Measurements from ENCODE around the gene HOXA7. TPM values are rescaled to one million over a fixed set of nuclear protein-coding genes. Genes with fewer than 3 reads are reported as not detected.
A peak's percentile ranks its signal among the peaks of the same experiment; 100 is the strongest.

The HOXA7 gene
- total RNA-seq, 1 experiment from 2014 or later = 2.0 TPM

DNA sequence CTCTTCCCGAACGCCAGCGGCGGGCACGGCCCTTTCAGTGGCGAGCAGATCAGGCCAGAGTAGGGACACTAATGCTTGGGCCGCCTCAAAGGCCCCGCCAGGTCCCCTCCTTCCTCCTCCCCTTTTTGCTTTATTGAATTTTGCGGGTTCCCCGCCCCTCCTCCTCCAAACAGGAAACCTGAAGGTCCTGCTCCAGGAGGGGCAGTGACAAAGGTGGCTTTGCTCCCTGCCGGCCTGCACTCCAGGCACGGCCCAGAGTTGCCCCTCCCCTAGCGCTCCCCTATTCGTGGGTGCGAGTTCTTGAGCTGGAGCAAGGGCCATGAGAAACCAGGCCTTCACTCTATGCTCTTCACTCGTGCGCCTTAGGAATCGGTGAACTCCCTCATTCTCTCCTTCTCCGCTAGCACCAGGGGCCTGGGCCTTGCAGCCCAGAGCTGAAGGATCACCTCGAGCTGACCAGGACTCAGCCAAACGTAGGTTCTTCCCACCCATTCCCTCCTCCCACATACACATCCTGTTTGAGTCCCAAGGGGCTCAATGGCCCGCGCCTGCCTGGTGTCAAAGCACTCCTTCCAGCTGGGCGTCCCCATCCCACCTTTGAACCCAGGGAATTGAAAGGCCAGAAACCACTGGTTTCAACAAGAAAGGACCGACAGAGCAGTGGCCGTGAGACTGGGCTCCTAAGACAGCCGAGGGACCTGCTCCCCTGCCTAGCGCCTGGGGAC lies 8.3 kb downstream of the HOXA7 start:
- no peak for DNase-seq (ENCODE audit: low spot score)

DNA sequence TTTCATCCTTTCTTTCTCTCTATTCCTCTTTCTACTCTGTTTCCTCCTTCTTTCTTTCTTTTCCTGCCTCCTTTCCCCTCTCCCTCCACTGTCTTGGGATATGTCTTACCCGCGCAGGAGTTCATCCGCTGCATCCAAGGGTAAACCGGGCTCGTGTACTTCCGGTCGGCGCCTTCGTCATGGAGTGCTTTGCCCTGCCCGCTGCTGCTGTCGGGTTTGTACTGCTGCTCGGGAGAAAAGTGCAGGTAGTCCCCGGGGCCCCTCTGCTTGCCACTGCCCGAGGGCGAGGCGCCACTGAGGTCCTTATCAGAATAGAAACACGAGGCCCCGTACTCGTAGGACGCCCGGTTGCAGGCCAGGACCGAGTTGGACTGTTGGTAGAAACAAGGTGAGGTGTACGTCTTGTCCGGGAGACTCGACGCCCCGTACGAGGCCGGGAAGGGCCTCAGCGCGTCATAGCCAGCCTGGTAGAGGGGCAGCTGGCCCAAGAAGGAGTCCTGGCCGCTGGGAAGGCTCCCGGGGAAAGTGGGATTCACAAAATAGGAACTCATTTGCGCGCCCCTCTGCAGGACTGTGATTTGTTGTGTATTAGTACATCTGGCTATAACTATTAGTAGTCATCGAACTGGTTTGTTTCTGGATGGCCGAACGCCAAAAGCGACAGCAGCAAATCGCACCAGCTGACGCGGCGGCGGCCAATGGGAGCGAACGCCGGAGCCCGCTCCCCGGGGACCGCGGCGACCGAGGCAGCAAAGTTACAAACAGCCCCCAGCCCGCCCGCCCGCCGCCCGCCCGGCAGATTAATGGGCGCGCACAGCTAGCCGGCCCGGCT lies 9.1 kb downstream of the HOXA7 start, which contains the start of gene HOXA6:
Gene HOXA6, minus strand, starts transcription at position 576 of the 832 bp plus-strand sequence. Its CDS starts 25 bp downstream, at position 551.
- no peak for DNase-seq (ENCODE audit: low spot score)

DNA sequence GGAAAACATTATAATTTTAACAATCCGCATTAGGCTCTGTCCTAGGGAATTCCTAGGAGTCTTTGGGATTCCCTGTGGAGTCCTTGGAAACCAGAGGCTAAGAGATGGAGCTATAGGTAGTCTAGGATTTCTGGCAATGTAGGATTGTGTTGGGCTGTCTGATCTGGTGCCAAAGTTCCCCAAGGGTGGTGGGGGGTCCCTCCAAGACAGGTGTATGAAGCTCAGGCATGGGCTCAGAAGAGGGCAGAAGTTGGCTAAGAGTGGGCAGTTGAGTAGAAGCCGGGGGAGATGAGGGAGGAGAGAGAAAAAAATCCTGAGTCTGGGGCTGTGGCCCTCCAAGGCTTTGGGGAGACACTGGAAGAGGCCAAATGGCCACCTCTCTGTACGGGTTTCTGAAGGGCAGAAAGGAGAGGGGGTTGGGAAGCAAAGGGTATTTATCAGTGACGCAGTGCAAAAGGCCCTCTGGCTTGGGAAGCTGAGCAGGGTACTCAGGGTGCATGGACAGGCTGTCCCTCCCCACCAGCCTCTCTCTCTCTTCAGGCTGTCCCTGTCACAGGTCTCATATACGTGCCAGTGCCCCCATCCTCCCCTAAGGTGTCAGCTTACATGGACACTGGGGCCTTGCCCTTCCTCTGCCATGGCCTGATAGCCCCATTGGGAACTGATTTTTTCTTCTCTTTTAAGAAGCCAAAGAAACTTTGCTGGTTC lies 9.8 kb downstream of the HOXA7 start:
- DNase-seq (ENCODE audit: low spot score) = no peak

DNA sequence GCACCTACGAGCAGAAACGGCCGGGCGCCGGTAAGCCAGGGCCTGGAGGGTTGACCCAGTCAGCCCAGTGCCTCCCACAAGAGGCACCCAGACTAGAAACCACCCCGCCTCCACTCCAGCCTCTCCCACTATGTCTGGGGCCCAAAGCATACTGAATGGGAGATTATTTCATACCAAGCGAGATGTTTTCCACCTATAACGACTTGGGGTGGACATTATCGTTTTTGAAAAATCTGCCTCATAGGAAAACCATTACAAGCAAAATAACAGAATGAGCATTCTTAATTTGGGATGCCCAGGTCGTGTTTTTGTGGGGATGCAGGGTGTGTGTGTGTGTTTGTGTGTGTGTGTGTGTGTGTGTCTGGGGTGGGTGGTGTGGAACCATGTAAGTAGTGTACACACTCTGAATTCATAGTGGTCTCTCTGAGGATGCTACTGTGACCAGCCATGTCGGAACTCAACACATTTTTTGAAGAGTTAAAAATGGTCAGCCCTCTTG lies 10.5 kb downstream of the HOXA7 start:
- DNase-seq (ENCODE audit: low spot score) = no peak

DNA sequence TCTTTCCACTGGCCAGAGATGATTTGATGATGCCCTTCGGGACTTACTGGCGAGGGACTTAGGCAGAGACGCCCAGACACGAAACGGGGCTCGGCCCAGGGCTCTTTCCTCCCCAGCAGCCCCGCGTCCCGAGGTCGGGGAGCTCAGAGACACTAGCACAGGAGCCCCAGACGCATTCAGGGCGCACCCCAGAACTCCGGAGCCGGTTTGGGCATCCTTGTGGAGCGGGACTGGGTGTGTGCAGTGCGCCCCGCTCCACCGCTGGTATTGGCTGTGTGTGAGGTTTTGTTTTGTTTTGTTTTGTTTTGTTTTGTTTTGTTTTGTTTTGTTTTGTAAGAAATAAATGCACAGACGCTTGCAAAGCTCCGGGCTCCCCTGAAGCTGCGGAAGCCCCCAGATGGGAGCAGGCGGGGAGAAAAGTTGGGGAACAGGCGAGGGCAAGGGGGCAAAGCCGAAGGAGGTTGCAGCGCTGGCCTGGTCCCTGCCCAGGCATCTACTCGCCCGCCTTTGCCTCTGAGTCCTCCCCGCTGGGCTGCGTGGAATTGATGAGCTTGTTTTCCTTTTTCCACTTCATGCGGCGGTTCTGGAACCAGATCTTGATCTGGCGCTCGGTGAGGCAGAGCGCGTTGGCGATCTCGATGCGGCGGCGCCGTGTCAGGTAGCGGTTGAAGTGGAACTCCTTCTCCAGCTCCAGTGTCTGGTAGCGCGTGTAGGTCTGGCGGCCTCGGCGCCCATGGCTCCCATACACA lies 11.1 kb downstream of the HOXA7 start:
- DNase-seq (ENCODE audit: low spot score) = no peak

DNA sequence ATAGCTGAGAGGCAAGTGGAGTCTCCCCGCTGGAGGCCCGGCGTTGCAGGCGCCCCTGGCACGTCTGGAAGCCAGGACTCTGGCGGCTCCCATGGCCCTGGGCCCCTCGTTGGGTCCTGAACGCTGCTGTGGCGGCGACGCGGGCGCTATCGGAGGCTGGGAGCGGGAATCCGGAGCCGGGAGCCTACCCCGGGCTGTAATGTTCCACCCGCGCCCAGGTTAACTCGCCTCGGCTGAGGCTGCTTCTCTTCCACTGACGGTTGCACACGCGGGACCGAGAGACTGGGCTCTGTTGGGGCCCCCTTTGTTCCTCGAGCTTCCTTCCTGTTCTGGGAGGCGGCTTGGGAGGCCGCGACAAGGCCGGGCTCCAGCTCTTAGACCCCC lies 11.7 kb downstream of the HOXA7 start:
- no peak for DNase-seq (ENCODE audit: low spot score)

DNA sequence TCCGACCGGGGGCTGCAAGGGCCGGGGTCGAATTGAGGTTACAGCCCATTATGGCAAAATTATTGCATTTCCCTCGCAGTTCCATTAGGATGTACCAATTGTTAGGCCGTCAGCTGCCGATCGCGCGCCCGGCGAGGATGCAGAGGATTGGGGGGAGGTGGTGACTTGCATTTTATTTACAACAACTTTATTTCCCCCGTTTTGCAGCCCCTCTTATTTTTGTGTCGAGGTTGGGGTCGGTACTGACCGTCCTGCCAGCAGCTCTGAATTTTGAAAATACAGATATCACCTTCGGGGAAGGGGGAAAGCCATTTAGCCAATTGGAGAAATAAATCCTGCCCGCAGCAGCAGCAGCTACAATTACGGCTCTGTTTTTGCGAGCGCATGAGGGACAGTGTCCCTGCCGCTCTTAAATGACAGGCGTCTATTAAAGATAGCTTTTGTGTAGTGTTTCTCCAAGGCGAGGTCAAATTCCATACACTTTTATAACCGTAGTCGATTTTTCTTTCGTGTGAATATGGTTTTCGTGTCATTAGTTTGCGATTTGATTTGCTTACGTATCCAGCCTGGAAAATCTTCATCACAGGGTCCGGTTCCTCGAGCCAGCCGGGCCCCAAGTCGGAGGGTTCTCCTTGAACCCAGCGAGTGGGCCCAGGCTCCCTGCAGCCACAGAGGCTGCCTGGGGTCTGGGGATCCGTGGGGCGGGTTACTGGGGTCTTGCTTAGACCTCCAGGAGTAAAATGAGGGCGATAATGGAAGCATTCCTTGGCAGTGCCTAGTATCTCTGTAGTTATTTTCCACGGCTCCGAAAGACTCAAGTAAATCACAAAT lies 12.3 kb downstream of the HOXA7 start:
- DNase-seq (ENCODE audit: low spot score) = no peak

DNA sequence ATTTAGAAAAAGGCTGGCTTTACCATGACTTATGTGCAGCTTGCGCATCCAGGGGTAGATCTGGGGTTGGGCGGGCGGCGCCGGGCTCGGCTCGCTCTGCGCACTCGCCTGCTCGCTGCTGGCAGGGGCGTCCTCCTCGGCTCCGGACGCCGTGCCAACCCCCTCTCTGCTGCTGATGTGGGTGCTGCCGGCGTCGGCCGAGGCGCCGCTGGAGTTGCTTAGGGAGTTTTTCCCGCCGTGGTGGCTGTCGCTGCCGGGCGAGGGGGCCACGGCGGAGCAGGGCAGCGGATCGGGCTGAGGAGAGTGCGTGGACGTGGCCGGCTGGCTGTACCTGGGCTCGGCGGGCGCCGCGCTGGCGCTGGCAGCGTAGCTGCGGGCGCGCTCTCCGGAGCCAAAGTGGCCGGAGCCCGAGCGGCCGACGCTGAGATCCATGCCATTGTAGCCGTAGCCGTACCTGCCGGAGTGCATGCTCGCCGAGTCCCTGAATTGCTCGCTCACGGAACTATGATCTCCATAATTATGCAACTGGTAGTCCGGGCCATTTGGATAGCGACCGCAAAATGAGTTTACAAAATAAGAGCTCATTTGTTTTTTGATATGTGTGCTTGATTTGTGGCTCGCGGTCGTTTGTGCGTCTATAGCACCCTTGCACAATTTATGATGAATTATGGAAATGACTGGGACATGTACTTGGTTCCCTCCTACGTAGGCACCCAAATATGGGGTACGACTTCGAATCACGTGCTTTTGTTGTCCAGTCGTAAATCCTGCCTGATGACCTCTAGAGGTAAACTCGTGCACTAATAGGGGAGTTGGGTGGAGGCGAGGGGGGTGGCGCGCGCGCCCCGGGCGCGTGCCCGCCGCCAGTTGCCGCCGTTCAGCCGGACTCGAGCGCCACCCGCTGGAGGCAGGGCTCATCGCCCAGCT lies 13.2 kb downstream of the HOXA7 start, which contains the start of gene HOXA5:
Gene HOXA5, minus strand, starts transcription at position 659 of the 927 bp plus-strand sequence. Its CDS starts 74 bp downstream, at position 585.
- peak; percentile 99 for DNase-seq (ENCODE audit: low spot score)

DNA sequence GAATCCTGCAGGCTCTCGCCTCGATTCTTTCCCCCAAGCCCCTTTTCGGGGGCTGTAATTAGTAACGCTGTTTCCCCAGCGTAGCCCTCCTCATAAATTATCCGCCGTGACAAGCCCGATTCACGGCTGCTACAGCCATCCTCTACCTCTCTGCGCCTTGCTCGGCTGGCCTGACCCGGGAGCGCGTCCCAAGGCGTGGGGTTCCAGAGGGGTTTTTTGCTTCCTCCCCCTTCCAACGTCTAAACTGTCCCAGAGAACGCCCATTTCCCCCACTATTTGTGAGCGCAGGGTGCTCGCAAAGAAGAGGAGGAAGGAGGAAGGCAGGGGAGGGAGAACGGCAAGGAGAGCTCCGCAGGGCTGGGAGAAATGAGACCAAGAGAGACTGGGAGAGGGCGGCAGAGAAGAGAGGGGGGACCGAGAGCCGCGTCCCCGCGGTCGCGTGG lies 13.9 kb downstream of the HOXA7 start:
- DNase-seq (ENCODE audit: low spot score) = no peak

DNA sequence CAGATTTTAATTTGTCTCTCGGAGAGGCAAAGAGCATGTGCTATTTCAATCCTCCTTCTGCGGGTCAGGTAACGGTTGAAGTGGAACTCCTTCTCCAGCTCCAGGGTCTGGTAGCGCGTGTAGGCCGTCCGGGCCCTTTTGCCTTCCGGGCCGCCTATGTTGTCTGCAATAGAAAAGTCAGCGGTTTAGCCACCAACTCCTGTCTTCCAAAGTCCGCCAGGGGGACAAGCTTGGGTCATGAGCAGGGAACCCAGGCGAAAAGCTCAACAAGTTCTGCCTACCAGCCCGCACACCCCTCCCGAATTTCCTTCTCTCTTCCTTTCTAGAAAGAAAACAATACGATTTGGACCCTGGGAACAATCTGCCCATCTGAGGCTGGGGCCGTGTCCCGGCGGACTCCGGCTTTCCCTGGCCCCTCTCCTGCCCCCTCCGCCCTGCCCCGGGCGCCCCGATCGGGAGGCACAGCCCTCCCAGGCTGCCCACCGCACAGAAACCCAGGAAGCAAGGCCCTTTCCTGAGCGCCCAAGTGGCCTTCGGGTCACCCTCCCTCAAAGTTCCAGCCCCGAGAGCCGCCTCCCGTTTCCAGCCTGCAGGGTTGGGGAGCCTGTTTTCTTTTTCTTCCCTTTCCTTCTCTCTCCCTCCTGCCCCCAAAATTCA lies 14.4 kb downstream of the HOXA7 start:
- no peak for DNase-seq (ENCODE audit: low spot score)

DNA sequence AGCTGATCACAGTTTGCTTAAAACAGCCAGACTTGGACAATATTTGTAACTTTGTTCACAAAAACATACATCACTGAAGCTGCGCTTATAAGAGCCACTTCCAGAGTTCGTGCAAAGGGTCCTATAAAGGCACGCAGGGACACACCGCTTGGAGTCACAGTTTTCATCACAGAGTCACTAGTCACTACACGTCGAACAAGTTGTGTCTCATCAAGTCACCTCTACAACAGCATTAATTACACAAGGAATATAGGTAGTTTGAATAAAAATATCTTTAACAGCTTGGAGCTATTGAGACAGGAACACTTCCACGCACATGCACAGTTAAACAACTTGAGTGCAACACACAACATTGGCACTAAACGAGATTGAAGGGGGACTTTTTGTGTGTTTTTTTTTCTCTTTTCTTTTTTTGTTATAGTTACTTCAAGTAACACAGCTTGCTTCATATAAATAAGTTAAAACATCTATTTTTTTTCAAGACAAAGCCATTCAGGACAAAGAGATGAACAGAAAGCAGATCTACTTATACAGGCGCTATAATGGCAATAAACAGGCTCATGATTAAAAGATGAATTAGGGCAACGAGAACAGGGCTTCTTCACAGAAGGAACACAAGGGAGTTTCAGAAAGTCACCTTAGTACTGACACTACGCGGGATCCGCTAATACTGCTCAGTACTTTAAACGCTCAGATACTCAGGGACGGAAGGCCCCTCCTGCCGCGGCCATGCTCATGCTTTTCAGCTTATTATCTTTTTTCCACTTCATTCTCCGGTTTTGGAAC lies 15.1 kb downstream of the HOXA7 start:
- no peak for DNase-seq (ENCODE audit: low spot score)

DNA sequence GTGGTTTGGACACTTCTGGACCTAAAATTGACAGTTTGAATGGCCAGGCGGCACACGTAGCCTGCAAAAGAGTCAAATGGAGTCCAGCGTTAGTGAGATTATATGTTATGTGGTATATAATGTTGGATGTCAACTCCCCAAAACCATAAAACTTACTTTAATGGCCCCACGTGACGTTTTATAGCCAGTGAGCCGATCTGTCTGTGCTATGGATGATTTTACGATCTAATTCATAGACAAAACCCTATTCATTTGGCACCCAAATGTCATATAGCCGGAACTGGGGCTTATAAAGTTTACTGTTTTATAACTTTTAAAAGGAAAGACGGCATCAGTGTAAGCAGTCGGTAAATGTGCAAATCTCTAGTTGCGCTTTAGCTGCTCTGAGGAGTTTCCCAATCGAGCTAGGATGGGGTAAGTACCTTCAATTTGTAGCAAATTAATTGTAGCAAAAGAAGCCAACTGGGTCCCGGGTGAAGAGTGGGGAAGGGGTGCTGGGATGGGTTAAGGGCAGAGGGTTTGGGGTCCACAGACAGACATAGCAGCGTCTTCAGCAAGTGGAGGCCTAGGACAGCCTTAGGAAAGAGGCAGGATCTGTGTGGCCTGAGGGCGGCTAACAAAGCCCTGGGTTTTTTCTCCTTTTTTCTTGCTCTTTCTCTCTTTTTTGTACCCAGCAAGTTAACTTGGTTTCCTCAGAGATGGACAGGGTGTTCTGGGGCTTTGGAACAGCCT lies 16.2 kb downstream of the HOXA7 start:
- no peak for DNase-seq (ENCODE audit: low spot score)

DNA sequence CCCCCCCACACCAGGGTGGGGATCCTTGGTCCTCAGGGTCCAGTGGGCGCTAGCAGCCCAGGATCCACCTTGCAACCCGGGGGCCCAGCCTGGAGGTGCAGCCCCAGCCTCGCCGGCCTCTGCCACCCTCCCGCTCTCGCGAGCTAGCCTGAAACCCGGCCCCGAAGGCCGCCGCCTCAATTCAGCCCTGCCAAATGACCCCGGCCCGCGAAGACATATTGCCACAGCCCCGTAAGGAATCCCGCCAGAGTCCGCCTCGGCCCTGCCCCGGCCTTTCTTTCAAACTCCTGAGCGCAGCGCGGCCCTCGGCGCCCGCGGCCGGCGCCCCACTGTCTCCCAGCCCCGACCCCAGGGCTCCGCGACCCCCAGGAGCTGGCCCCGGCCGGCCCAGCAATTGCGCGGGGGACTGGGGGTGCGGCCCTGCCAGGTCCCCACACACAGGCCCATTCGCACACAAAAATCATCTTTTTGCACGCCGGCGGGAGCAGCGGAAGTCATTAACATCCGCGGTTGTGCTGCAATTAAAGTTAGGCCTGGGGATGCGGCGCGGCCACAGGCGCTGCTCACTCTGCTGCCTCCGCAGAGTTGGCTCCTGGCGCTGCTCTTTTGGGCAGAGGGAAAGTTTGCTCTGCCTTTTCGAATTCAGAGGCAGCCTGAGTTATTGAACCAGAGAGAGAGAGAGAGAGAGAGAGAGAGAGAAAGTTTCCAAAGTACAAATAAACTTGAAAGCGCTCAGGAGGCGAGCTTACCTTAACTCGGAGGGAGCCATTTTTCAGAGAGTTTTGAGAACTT lies 16.9 kb downstream of the HOXA7 start:
- DNase-seq (ENCODE audit: low spot score) = no peak

DNA sequence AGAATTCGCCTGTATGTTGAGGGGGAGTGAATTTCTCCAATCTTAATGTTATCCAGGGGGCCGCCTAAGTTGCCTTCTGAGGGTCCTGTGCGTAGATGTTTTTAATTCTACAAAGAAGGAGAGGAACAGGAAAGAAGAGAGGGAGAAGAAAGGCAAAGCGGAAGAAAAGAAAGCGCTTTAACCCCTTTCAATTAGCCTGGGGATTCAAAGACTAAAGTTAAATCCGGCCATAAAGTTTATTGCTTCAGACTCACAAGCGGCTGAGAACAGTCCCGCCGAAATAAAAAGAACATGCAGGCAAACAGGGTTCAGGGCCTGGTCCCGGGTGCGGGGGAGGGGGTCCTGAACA lies 17.5 kb downstream of the HOXA7 start:
- DNase-seq (ENCODE audit: low spot score) = no peak

DNA sequence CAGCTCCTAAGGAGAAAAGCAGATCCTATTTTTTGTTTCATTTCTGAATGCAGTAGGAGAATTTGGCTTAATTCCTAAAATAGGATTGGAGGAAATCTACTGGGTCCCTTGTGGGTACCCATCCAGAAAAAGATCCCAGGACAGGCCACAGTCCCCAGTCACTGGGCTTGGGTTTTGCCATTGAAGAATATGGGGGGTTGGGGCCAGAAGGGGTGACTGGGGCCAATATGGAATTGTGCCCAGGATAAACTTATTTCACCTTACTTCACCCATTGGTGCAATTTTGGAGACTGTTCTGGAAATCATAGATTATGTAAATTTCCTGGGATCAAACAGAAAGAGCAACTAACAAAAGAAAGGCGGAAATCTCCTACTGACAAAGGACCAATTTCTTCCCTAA lies 18.0 kb downstream of the HOXA7 start:
- DNase-seq (ENCODE audit: low spot score) = no peak

DNA sequence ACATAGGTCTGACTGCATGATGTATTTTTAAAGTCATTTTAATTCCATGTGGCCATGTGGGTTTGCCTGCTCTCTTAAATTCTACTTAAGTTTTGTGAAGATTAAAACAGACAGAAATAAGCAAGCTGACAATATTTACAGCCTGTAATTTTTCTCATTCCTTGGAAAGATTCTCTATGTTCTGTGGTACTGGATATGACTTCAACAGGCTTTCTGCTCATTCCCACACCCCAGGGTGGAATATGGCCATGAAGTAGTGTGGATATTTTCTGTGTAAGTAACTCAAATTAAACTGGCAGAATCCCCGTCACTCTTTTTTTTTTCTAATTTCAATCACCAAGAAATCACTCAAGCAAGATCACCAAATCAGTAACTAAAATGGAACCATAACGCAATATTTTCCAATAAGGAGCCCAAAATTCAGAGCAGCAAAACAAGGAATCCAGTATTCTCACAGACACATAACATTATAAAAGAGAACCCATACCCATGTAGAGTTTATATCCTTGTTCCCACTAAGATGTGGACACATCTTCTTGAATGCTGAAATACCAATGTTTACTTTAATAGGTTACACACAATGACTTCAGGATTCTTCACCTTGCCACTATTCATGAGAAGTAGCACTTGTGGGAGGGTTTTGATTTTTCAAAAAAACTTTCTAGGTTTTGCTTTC lies 18.7 kb downstream of the HOXA7 start:
- no peak for DNase-seq (ENCODE audit: low spot score)
